Measurements from ENCODE around the gene INTS2. TPM values are rescaled to one million over a fixed set of nuclear protein-coding genes. Genes with fewer than 3 reads are reported as not detected.

The INTS2 gene
- polyA plus RNA-seq, 1 of the 3 experiments (the other 2 are of a cell fraction), result 6.7 TPM

DNA sequence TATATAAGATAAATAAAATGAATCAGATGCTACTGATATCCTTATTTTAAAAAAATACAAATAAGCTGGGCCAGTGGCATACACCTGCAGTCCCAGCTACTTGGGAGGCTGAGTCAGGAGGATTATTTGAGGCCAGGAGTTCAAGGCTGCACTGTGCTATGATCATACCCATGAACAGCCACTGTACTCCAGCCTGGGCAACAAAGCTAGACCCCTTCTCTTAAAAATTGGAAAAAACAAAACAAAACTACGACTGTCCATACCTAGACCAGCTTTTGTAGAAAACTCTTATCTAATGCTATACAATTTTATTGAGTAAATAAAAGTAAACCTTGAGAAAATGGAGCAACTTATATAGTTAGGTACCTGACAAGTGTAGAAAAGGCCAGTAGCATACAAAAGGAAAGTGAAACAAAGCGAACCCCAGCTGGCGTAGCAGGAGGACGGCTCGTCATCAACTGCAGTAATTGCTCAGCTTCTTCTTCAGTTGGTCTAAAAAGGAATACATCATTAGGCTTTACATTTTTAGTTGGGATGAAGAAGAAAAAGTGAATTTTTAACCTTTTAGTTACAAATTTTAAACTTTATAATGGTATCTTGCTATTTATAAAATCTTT lies 23.6 kb downstream of the INTS2 start (continued):
- no peak for TF ChIP-seq FOXJ3 (CRISPR knock-in tag; IDR thresholded peaks at IDR 0.05)

DNA sequence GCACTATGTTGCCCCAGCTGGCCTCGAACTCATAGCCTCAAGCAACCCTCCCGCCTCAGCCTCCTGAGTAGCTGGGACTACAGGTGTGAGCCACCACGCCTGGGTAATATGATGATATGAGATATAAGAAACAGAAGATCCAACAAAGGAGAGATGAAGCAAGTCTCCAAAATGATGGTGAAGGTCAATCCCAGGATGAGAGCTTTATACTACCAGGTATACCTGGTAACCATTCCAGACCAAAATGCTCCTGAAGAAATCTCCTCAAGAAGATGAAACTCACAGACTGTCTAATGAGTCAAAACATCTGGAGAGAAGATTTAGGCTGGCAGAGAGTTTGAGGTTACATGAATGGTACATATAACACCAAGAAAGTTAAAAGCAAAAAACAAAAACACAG lies 24.5 kb downstream of the INTS2 start:
- Histone ChIP-seq H3K36me3 (replicated peaks in 1 of 2; ENCODE audit: control insufficient read depth in 1 of 2, insufficient read depth in 2 of 2, low read length in 1 of 2) (peaks cover 43 to 65% of the 10 kb centered on the region in 2 experiments), H3K4me3 (ENCODE audit: low read depth in 2 of 2, low read length in 1 of 2) (no peak overlapping the region), H4K20me1 (ENCODE audit: insufficient read depth) (no peaks in the 10 kb centered on the region), H3K9me2 (no peaks in the 10 kb centered on the region), H2AFZ (ENCODE audit: low read depth) (no peak overlapping the region), H3F3A (replicated peaks; ENCODE audit: insufficient read depth) (peaks cover 3% of the 10 kb centered on the region), H3K9ac (no peak overlapping the region), H3K4me2 (no peak overlapping the region), H3K27ac (ENCODE audit: low read depth in 2 of 2, low read length in 1 of 2) (no peak overlapping the region), H3K9me3 (no peaks in the 10 kb centered on the region), H3K4me1 (ENCODE audit: control insufficient read depth in 1 of 2, insufficient read depth in 2 of 2, low read depth in 1 of 2, low read length in 1 of 2) (no peaks in the 10 kb centered on the region), H3K27me3 (ENCODE audit: insufficient read depth) (no peaks in the 10 kb centered on the region), H3K79me2 (ENCODE audit: insufficient read depth) (no peaks in the 10 kb centered on the region)
- no peak for DNase-seq
- POLR2A ChIA-PET, result no interaction called here
- CTCF ChIA-PET, result interaction anchor here (1.1 kb wide), 1 partner anchor 206 kb away, joined by 4 read pairs; no protein-coding TSS in a partner anchor
- 97% methylated on average over 3 of the region's 3 CpGs for WGBS (ENCODE audit: low lambda C conversion rate)
- no peak for TF ChIP-seq POLR2AphosphoS5 (IDR thresholded peaks at IDR 0.05; ENCODE audit: low read depth, low read length)
- TF ChIP-seq, protein P1, sequence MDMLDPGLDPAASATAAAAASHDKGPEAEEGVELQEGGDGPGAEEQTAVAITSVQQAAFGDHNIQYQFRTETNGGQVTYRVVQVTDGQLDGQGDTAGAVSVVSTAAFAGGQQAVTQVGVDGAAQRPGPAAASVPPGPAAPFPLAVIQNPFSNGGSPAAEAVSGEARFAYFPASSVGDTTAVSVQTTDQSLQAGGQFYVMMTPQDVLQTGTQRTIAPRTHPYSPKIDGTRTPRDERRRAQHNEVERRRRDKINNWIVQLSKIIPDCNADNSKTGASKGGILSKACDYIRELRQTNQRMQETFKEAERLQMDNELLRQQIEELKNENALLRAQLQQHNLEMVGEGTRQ (IDR thresholded peaks at IDR 0.05; ENCODE audit: borderline replicate concordance, low read depth, low read length), result no peak

DNA sequence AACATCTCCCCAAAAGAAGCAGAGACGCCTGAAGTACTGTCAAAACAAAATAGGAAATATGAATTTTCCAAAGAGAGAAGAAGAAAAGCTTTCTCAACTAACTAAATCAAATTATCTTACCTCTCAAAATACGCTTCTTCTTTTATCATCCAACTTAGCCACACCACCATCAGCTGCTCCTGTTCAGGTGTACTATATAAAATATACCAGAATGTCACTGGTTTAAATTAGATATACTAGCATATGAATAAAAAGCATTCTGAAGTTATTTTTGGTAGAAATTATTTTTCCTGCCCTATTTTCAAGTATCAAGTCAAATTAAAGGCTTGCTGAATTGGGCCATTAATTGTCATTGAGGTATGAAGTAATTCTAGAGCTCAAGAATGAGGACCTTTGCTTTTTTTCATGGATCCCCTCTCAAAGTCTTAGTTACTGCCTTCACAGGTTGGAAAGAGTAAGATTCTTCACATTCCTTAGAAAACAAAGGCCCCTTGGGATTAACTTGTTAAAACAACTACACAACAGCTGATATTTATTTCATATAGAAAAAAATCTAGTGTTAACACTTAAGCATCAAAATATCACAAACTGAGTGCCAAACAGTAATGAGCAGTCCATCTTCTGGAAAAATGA lies 30.1 kb downstream of the INTS2 start:
- Histone ChIP-seq H3K9me3 (no peaks in the 10 kb centered on the region), H3K4me2 (no peak overlapping the region), H3K4me3 (ENCODE audit: low read depth in 2 of 2, low read length in 1 of 2) (no peak overlapping the region), H3K27ac (ENCODE audit: low read depth in 2 of 2, low read length in 1 of 2) (no peak overlapping the region), H4K20me1 (ENCODE audit: insufficient read depth) (no peaks in the 10 kb centered on the region), H3F3A (replicated peaks; ENCODE audit: insufficient read depth) (peaks cover 3% of the 10 kb centered on the region), H3K9me2 (no peaks in the 10 kb centered on the region), H3K36me3 (replicated peaks in 1 of 2; ENCODE audit: control insufficient read depth in 1 of 2, insufficient read depth in 2 of 2, low read length in 1 of 2) (peaks cover 45 to 76% of the 10 kb centered on the region in 2 experiments), H3K9ac (no peak overlapping the region), H2AFZ (ENCODE audit: low read depth) (no peak overlapping the region), H3K79me2 (ENCODE audit: insufficient read depth) (no peaks in the 10 kb centered on the region), H3K27me3 (ENCODE audit: insufficient read depth) (no peaks in the 10 kb centered on the region), H3K4me1 (ENCODE audit: control insufficient read depth in 1 of 2, insufficient read depth in 2 of 2, low read depth in 1 of 2, low read length in 1 of 2) (no peaks in the 10 kb centered on the region)
- WGBS (ENCODE audit: low lambda C conversion rate), result 95% methylated on average over 2 of the region's 2 CpGs
- DNase-seq, result no peak
- ChIA-PET POLR2A (no interaction called here), CTCF (interaction anchor here (0.9 to 2.4 kb wide), 6 partner anchors 11 to 486 kb away, joined by 3 to 10 read pairs (median 3); no protein-coding TSS in a partner anchor)
- no peak for TF ChIP-seq MEF2A (IDR thresholded peaks at IDR 0.05; ENCODE audit: borderline replicate concordance, low read depth)
- no peak for TF ChIP-seq FOXM1 (IDR thresholded peaks at IDR 0.05; ENCODE audit: low read depth)
- TF ChIP-seq SMC3 (IDR thresholded peaks at IDR 0.05; ENCODE audit: low read depth, low read length), result no peak

DNA sequence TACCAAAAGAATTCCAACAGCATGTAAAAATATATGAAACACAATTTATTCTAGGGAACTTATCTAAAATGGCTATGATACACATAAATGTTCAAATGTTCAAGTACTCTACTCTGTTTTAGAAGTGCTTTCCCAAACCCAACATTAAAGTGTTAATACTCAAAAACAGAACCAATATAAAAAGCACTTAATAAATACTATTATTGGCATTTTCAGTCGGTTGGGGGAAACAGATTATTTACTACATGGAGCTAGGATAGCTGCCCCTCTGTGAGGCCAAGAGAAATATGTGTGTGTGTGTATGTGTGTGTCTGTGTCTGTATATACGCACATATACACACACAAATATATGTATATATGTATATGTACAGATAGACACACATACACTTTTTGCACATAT lies 32.4 kb downstream of the INTS2 start:
- no peaks in the 10 kb centered on the region for H3K9me2 ChIP-seq
- no peaks in the 10 kb centered on the region for H3F3A ChIP-seq (replicated peaks; ENCODE audit: insufficient read depth)
- TF ChIP-seq RAD21 (IDR thresholded peaks at IDR 0.05; ENCODE audit: low read length) (no peak), SIN3A (IDR thresholded peaks at IDR 0.05; ENCODE audit: borderline replicate concordance, low read depth, low read length) (no peak), RFX5 (IDR thresholded peaks at IDR 0.05; ENCODE audit: low read length) (no peak), RCOR1 (IDR thresholded peaks at IDR 0.05; ENCODE audit: low read length) (no peak)
- TF ChIP-seq, protein P1 (IDR thresholded peaks at IDR 0.05; ENCODE audit: borderline replicate concordance, low read depth, low read length), result no peak
- TF ChIP-seq, protein P2, sequence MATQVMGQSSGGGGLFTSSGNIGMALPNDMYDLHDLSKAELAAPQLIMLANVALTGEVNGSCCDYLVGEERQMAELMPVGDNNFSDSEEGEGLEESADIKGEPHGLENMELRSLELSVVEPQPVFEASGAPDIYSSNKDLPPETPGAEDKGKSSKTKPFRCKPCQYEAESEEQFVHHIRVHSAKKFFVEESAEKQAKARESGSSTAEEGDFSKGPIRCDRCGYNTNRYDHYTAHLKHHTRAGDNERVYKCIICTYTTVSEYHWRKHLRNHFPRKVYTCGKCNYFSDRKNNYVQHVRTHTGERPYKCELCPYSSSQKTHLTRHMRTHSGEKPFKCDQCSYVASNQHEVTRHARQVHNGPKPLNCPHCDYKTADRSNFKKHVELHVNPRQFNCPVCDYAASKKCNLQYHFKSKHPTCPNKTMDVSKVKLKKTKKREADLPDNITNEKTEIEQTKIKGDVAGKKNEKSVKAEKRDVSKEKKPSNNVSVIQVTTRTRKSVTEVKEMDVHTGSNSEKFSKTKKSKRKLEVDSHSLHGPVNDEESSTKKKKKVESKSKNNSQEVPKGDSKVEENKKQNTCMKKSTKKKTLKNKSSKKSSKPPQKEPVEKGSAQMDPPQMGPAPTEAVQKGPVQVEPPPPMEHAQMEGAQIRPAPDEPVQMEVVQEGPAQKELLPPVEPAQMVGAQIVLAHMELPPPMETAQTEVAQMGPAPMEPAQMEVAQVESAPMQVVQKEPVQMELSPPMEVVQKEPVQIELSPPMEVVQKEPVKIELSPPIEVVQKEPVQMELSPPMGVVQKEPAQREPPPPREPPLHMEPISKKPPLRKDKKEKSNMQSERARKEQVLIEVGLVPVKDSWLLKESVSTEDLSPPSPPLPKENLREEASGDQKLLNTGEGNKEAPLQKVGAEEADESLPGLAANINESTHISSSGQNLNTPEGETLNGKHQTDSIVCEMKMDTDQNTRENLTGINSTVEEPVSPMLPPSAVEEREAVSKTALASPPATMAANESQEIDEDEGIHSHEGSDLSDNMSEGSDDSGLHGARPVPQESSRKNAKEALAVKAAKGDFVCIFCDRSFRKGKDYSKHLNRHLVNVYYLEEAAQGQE (IDR thresholded peaks at IDR 0.05; ENCODE audit: low read depth, low read length), result no peak
- ChIA-PET POLR2A (no interaction called here), CTCF (no interaction called here)
- H3K27me3 ChIP-seq (ENCODE audit: insufficient read depth), result no peaks in the 10 kb centered on the region
- no peak overlapping the region for H2AFZ ChIP-seq (ENCODE audit: low read depth)
- H3K4me3 ChIP-seq (ENCODE audit: low read depth in 2 of 2, low read length in 1 of 2), result no peak overlapping the region
- H3K9ac ChIP-seq, result no peak overlapping the region
- no peaks in the 10 kb centered on the region for H3K79me2 ChIP-seq (ENCODE audit: insufficient read depth)
- WGBS (ENCODE audit: low lambda C conversion rate), result 37% methylated on average over 2 of the region's 2 CpGs
- no peaks in the 10 kb centered on the region for H3K4me1 ChIP-seq (ENCODE audit: control insufficient read depth in 1 of 2, insufficient read depth in 2 of 2, low read depth in 1 of 2, low read length in 1 of 2)
- no peaks in the 10 kb centered on the region for H3K9me3 ChIP-seq
- peaks cover 48 to 63% of the 10 kb centered on the region in 2 experiments for H3K36me3 ChIP-seq (replicated peaks in 1 of 2; ENCODE audit: control insufficient read depth in 1 of 2, insufficient read depth in 2 of 2, low read length in 1 of 2)
- DNase-seq, result no peak
- H3K27ac ChIP-seq (ENCODE audit: low read depth in 2 of 2, low read length in 1 of 2), result no peak overlapping the region
- no peak overlapping the region for H3K4me2 ChIP-seq
- H4K20me1 ChIP-seq (ENCODE audit: insufficient read depth), result no peaks in the 10 kb centered on the region
